GM20000 (cell line): ENCODE measurements around the gene CELSR3.

Source experiments
- DNase-seq: peaks from one replicate; pipeline ENCODE4 v3.0.0; 2012; ENCODE audit warnings: low spot score
- CTCF ChIP-seq: IDR thresholded peaks from 2 replicates; pipeline ENCODE4 v1.5.1; 2012; ENCODE audit warnings: mild to moderate bottlenecking, control low read depth; ENCODE audit errors: extremely low read depth, missing control alignments

CELSR3 gene

DNA sequence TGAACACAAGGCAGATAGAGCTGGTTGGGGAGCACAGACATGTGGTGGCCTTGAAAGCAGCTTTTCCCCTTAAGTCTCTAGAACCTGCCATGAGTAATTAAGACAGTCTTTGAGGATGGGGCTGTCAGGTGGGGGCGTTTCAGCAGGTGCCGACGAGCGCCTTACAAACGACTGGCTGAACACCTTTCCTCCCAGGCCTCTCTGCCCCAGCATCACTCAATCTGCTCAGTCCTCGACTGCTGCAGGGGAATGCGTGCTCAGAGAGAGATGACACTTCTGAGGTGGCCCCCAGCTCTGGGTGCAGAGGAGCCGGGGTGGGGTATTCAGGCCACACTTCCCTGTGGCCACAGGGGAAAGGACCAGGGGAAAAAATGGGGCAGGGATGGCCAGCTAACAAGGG is 31.1 kb upstream of the CELSR3 start:
- no peak for DNase-seq
- no peak for TF ChIP-seq CTCF

GRCh38 chr3:48692551-48692950 is 29.9 kb upstream of the CELSR3 start:
- DNase-seq, result no peak
- TF ChIP-seq CTCF, result no peak

DNA sequence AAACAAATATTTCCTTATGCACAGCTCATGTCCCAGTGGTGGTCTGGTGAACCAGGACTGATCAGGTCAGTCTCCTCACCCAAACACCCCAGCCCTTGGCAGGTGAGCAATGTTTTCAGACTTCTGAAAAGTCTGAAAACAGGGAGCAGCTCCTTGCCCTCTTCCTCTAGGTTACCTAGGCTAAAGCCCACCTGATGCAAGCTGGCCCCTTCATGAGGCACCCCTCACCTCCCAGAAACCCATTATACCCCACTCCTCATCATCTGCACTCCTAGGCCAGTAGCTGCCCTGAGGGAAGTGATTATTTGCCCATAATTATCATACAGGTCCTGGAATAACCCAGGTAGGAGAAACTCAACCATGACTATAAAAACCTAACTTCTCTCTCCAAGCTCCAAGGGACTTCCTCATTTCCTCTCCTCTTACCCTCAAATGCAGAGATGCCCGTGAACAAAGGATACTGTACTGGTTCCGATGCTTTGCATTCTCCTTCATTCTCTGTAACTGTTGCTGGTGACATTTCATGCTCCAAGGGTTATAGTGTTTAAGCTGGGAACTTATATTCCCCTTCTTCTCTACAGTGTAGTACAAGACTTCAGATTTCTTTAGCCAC is 28.3 kb upstream of the CELSR3 start:
- no peak for DNase-seq

GRCh38 chr3:48689384-48689783 is 26.7 kb upstream of the CELSR3 start:
- DNase-seq, result no peak
- TF ChIP-seq CTCF, result no peak

More for the DNA sequence above, 28.3 kb upstream of the CELSR3 start:
- no peak for TF ChIP-seq CTCF

- DNase-seq, result no peak
- no peak for TF ChIP-seq CTCF
Measured at GRCh38 chr3:48688737-48689075, 26.0 kb upstream of the CELSR3 start.

DNA sequence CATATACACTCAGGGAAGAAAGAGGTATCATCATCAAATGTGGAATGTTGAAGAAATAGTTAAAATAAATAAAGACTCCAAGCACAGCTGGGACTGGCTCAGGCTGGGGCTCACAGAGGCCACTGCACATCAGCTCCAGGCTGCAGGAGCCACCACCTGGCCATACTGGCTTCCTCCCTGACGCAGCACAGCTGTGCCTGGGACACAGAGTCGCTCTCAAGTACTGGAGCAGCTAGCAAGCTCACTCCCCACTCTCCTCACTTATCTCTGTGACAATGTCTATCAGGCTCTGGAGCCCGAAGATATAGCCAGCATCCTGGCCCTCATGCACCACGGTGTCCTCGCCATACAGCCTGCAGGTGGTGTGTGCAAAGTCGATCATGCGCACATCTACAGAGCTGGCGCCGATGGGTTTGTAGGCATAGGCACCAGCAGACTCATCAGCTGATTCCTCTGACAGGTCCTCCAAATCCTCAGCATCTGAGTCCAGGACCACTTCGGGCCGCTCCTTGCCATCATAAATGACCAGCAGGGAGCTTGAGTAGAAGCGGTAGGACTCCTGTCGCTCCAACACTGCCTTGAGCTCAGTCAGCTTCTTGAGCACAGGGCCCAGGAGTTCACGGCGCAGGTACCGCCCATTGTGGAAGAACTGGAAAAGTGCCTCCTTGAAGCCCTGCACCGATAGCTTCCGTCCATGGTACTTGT is 25.5 kb upstream of the CELSR3 start:
- TF ChIP-seq CTCF, result no peak
- DNase-seq, result no peak

DNA sequence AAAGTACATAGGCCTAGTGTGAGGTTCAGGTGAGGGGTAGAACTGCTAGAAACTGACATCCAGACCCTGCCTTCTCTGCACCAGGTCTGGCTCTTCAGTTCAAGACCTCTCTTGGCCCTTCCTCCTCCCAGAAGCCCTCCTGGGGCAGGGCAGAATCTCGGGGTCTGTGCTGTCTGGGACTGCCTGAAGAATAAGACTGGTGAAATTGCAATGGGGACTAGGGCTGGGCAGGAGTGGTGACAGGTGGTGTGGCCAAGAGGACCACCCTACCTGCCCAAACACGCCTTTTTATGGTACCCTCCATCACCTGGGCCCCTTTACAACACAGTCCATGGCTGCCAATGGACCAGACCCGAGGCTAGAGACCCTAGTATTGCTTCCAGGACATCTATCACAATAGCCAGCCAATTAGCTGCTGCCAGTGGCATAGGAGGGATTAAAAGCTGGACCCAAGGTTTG is 24.6 kb upstream of the CELSR3 start:
- no peak for TF ChIP-seq CTCF
- no peak for DNase-seq
